HG03439 (cell line): ENCODE data around the gene FGB.

Experiments used
- ATAC-seq: cut with Tn5 transposase; IDR thresholded peaks from one replicate; pipeline ENCODE4 v1.9.1; 2021; ENCODE audit warnings: mild to moderate bottlenecking, moderate library complexity; ENCODE audit not compliant: unreplicated experiment

Gene FGB

GRCh38 chr4:154562697-154563254, at the start of gene FGB:
TSS of gene FGB (plus strand) at chr4:154563011. CDS start at chr4:154563019, 8 bp downstream.
- no peak for ATAC-seq

- no peak for ATAC-seq
Observed at GRCh38 chr4:154516318-154517029, 46.3 kb upstream of the FGB start.

GRCh38 chr4:154517591-154517990, 45.2 kb upstream of the FGB start:
- no peak for ATAC-seq

- no peak for ATAC-seq
Observed at GRCh38 chr4:154519214-154519613, 43.6 kb upstream of the FGB start.

GRCh38 chr4:154521607-154522006, 41.2 kb upstream of the FGB start:
- no peak for ATAC-seq

GRCh38 chr4:154526151-154526550, 36.7 kb upstream of the FGB start:
- ATAC-seq = no peak

GRCh38 chr4:154527308-154527707, 35.5 kb upstream of the FGB start:
- ATAC-seq = no peak

GRCh38 chr4:154528869-154529268, 33.9 kb upstream of the FGB start:
- ATAC-seq = no peak

GRCh38 chr4:154529728-154530519, 32.9 kb upstream of the FGB start:
- ATAC-seq = no peak

- ATAC-seq = no peak
Observed at GRCh38 chr4:154534296-154534695, 28.5 kb upstream of the FGB start.

- no peak for ATAC-seq
Observed at GRCh38 chr4:154542271-154542879, 20.4 kb upstream of the FGB start.

GRCh38 chr4:154545689-154546088, 17.1 kb upstream of the FGB start:
- no peak for ATAC-seq

GRCh38 chr4:154549894-154550790, 12.7 kb upstream of the FGB start, which contains the start of gene PLRG1:
TSS of gene PLRG1 (minus strand) at chr4:154550400. CDS start at chr4:154550308, 92 bp downstream.
- ATAC-seq = peak; percentile 99

- ATAC-seq = peak; percentile 55
Observed at GRCh38 chr4:154551872-154552686, 10.7 kb upstream of the FGB start.

GRCh38 chr4:154559141-154559493, 3.7 kb upstream of the FGB start:
- no peak for ATAC-seq

GRCh38 chr4:154559494-154560418, 3.1 kb upstream of the FGB start:
- peak; percentile 74 for ATAC-seq

GRCh38 chr4:154560419-154560801, 2.4 kb upstream of the FGB start:
- no peak for ATAC-seq

- ATAC-seq = no peak
Observed at GRCh38 chr4:154560824-154561231, 2.0 kb upstream of the FGB start.

GRCh38 chr4:154564311-154564710, 1.5 kb downstream of the FGB start:
- ATAC-seq = no peak
